H9 (cell line): ENCODE results near the gene CDK16. TPM values are rescaled to one million over a fixed set of nuclear protein-coding genes. Genes with fewer than 3 reads are reported as not detected.

Source experiments
- DNase-seq: peaks from one replicate; pipeline ENCODE4 v3.0.0-alpha.2; 2017
- H2AFZ ChIP-seq: one replicate; pipeline ENCODE4 v1.6.1; 2013; ENCODE audit warnings: mild to moderate bottlenecking, low read length, control low read depth, moderate library complexity
- H2AK5ac ChIP-seq: 2 replicates; pipeline ENCODE4 v1.6.1; 2013; ENCODE audit warnings: low read length, control low read depth, mixed read lengths; ENCODE audit not compliant: insufficient read length
- H2BK120ac ChIP-seq: one replicate; pipeline ENCODE4 v1.6.1; 2013; ENCODE audit warnings: low read depth, mild to moderate bottlenecking, low read length, control low read depth, inconsistent platforms; ENCODE audit not compliant: poor library complexity, severe bottlenecking
- H2BK12ac ChIP-seq: 2 replicates; pipeline ENCODE4 v1.6.1; 2013; ENCODE audit warnings: low read length, control low read depth, mixed read lengths, low read depth; ENCODE audit not compliant: insufficient read length
- H2BK15ac ChIP-seq: 2 replicates; pipeline ENCODE4 v1.6.1; 2013; ENCODE audit warnings: low read depth, low read length, control low read depth
- H2BK20ac ChIP-seq: one replicate; pipeline ENCODE4 v1.6.1; 2013; ENCODE audit warnings: low read depth, mild to moderate bottlenecking, low read length, control low read depth, inconsistent platforms; ENCODE audit not compliant: poor library complexity, severe bottlenecking
- H2BK5ac ChIP-seq: 2 replicates; pipeline ENCODE4 v1.6.1; 2013; ENCODE audit warnings: low read length, control low read depth, mixed read lengths; ENCODE audit not compliant: insufficient read length
- H3K14ac ChIP-seq: 2 replicates; pipeline ENCODE4 v1.6.1; 2013; ENCODE audit warnings: low read length, control low read depth; ENCODE audit not compliant: insufficient read depth
- H3K18ac ChIP-seq: 2 replicates; pipeline ENCODE4 v1.6.1; 2013; ENCODE audit warnings: low read depth, mild to moderate bottlenecking, mixed read lengths, low read length, control low read depth; ENCODE audit not compliant: insufficient read length
- H3K23ac ChIP-seq: 2 replicates; pipeline ENCODE4 v1.6.1; 2013; ENCODE audit warnings: low read length, control low read depth, mixed read lengths, low read depth; ENCODE audit not compliant: insufficient read length
- H3K23me2 ChIP-seq: 2 replicates; pipeline ENCODE4 v1.6.1; 2013; ENCODE audit warnings: low read depth, mild to moderate bottlenecking, mixed read lengths, low read length, control low read depth; ENCODE audit not compliant: insufficient read length, poor library complexity, severe bottlenecking
- H3K27ac ChIP-seq: 2 replicates; pipeline ENCODE4 v1.5.1; 2013; ENCODE audit warnings: low read length, control low read depth, mixed read lengths, low read depth; ENCODE audit not compliant: insufficient read length
- H3K27me3 ChIP-seq: 2 replicates; pipeline ENCODE4 v1.6.1; 2013; ENCODE audit warnings: low read length, control low read depth, inconsistent platforms; ENCODE audit not compliant: insufficient read depth
- H3K4ac ChIP-seq: 2 replicates; pipeline ENCODE4 v1.6.1; 2013; ENCODE audit warnings: low read depth, mild to moderate bottlenecking, control low read depth, inconsistent platforms, low read length, moderate library complexity
- H3K4me1 ChIP-seq: 2 replicates; pipeline ENCODE4 v1.6.1; 2013; ENCODE audit warnings: low read length, control low read depth, inconsistent platforms; ENCODE audit not compliant: insufficient read depth
- H3K4me2 ChIP-seq: 2 replicates; pipeline ENCODE4 v1.6.1; 2013; ENCODE audit warnings: low read length, control low read depth, mixed read lengths; ENCODE audit not compliant: insufficient read length, insufficient read depth
- H3K56ac ChIP-seq: 2 replicates; pipeline ENCODE4 v1.6.1; 2013; ENCODE audit warnings: low read depth, mild to moderate bottlenecking, mixed read lengths, low read length, control low read depth; ENCODE audit not compliant: insufficient read length
- H3K79me1 ChIP-seq: 2 replicates; pipeline ENCODE4 v1.6.1; 2013; ENCODE audit warnings: low read depth, mild to moderate bottlenecking, moderate library complexity, low read length, control low read depth, inconsistent platforms; ENCODE audit not compliant: insufficient read depth, poor library complexity, severe bottlenecking
- H3K79me2 ChIP-seq: 2 replicates; pipeline ENCODE4 v1.6.1; 2013; ENCODE audit warnings: low read length, control low read depth, inconsistent platforms; ENCODE audit not compliant: insufficient read depth
- H3K9ac ChIP-seq: 2 replicates; pipeline ENCODE4 v1.6.1; 2013; ENCODE audit warnings: low read length, control low read depth, mixed read lengths; ENCODE audit not compliant: insufficient read length; ENCODE audit errors: extremely low read depth
- H3K9me3 ChIP-seq: one replicate; pipeline ENCODE4 v1.6.1; 2013; ENCODE audit warnings: low read depth, low read length, inconsistent platforms; ENCODE audit not compliant: control insufficient read depth
- H3T11ph ChIP-seq: one replicate; pipeline ENCODE4 v1.6.1; 2013; ENCODE audit warnings: mild to moderate bottlenecking, low read length, control low read depth, inconsistent platforms
- H4K20me1 ChIP-seq: one replicate; pipeline ENCODE4 v1.6.1; 2013; ENCODE audit not compliant: control insufficient read depth, insufficient read length, insufficient read depth
- H4K5ac ChIP-seq: 2 replicates; pipeline ENCODE4 v1.6.1; 2013; ENCODE audit warnings: low read depth, mild to moderate bottlenecking, mixed read lengths, low read length, control low read depth; ENCODE audit not compliant: insufficient read length
- H4K8ac ChIP-seq: replicated peaks from 2 replicates; pipeline ENCODE4 v1.6.1; 2013; ENCODE audit warnings: low read length, control low read depth, mixed read lengths, low read depth; ENCODE audit not compliant: insufficient read length
- H4K91ac ChIP-seq: 2 replicates; pipeline ENCODE4 v1.6.1; 2013; ENCODE audit warnings: low read depth, mild to moderate bottlenecking, moderate library complexity, mixed read lengths, low read length, control low read depth; ENCODE audit not compliant: insufficient read length
- H3K27ac Mint-ChIP-seq, 3 experiments: 2 replicates in 2 of 3; 3 replicates in 1 of 3; pipeline ENCODE4 v1.8.0; 2020 to 2021; ENCODE audit warnings: mixed read lengths in 3 of 3, mild to moderate bottlenecking in 1 of 3, moderate library complexity in 1 of 3
- H3K27me3 Mint-ChIP-seq: 2 replicates; pipeline ENCODE4 v1.8.0; 2021; ENCODE audit warnings: low read depth, mild to moderate bottlenecking, moderate library complexity, mixed read lengths
- H3K36me3 Mint-ChIP-seq, 3 experiments: 2 replicates in 2 of 3; 3 replicates in 1 of 3; pipeline ENCODE4 v1.8.0; 2020 to 2021; ENCODE audit warnings: low read depth in 3 of 3, mixed read lengths in 3 of 3; ENCODE audit not compliant: insufficient read depth in 1 of 3
- H3K4me1 Mint-ChIP-seq, 2 experiments: 2 replicates each; pipeline ENCODE4 v1.8.0; 2020; ENCODE audit warnings: mixed read lengths in 2 of 2
- H3K4me3 Mint-ChIP-seq, 2 experiments: 2 replicates in 1 of 2; 3 replicates in 1 of 2; pipeline ENCODE4 v1.8.0; 2020 to 2021; ENCODE audit warnings: mild to moderate bottlenecking in 2 of 2, mixed read lengths in 2 of 2, moderate library complexity in 1 of 2
- H3K9me3 Mint-ChIP-seq, 2 experiments: 2 replicates in 1 of 2; 3 replicates in 1 of 2; pipeline ENCODE4 v1.8.0; 2020; ENCODE audit warnings: mild to moderate bottlenecking in 2 of 2, mixed read lengths in 2 of 2, moderate library complexity in 1 of 2
- WGBS: extraction: QIAGEN DNeasy Blood & Tissue Kit; methylation state at CpG from one replicate; pipeline ENCODE4 v1.1.7; 2013; ENCODE audit warnings: missing lambda C conversion rate, low lambda C conversion rate, mixed read lengths; ENCODE audit not compliant: insufficient read length; ENCODE audit errors: extremely low coverage; 5-methylcytosine and 5-hydroxymethylcytosine counted together
- total RNA-seq: library from RNA; stranded (reverse); gene quantifications from 2 replicates; pipeline ENCODE4 v1.2.1, GENCODE V29; 2021
- TF ChIP-seq, protein P1 (sequence below): fragments of 200-600 bp; sonication (generic); conservative IDR thresholded peaks from 3 replicates; pipeline ENCODE4 v1.8.0; 2021; ENCODE audit warnings: antibody characterized with exemption, mild to moderate bottlenecking

The CDK16 gene
- total RNA-seq, 1 experiment from 2014 or later: 226 TPM

DNA sequence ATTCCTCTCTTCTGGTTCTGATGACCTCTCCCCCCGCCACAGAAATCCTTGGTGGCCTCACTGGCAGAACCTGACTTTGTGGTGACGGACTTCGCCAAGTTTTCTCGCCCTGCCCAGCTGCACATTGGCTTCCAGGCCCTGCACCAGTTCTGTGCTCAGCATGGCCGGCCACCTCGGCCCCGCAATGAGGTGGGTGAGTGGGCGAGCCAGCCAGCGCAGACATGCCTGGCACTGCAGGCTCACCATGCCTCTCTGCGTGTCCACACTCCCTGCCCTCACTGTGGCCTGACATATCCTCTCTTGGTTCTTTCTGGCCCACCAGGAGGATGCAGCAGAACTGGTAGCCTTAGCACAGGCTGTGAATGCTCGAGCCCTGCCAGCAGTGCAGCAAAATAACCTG is 16.2 kb upstream of the CDK16 start:
- H2BK12ac ChIP-seq: no peak overlapping the region
- no peak overlapping the region for H3K56ac ChIP-seq
- no peak overlapping the region for H3K18ac ChIP-seq
- no peak overlapping the region for H4K91ac ChIP-seq
- H3K4me1 ChIP-seq: peaks cover 5% of the 10 kb centered on the region; the same call in 1 of the 2 replicates
- peaks cover 7% of the 10 kb centered on the region; the same call in 1 of the 2 replicates for H3K79me2 ChIP-seq
- Mint-ChIP-seq H3K36me3 (peaks cover 93 to 100% (median 99%) of the 10 kb centered on the region in 3 experiments), H3K27me3 (no peaks in the 10 kb centered on the region), H3K9me3 (no peaks in the 10 kb centered on the region; a peak in 1 of 5 replicates), H3K27ac (no peak overlapping the region), H3K4me3 (no peak overlapping the region), H3K4me1 (peaks cover 16% of the 10 kb centered on the region in 2 experiments)
- no peak overlapping the region for H4K5ac ChIP-seq
- no peak overlapping the region for H3K27ac ChIP-seq
- H2BK15ac ChIP-seq: no peak overlapping the region
- H2BK5ac ChIP-seq: no peak overlapping the region
- H3K27me3 ChIP-seq: no peaks in the 10 kb centered on the region
- no peak overlapping the region for H3K4me2 ChIP-seq
- no peaks in the 10 kb centered on the region for H3K23me2 ChIP-seq
- H3K4ac ChIP-seq: no peak overlapping the region
- H3K23ac ChIP-seq: no peak overlapping the region
- no peak overlapping the region for H2AFZ ChIP-seq
- no peak overlapping the region for H3K14ac ChIP-seq
- H2BK120ac ChIP-seq: no peak overlapping the region
- H4K8ac ChIP-seq: no peak overlapping the region
- H3K9ac ChIP-seq: no peak overlapping the region
- TF ChIP-seq, protein P1, sequence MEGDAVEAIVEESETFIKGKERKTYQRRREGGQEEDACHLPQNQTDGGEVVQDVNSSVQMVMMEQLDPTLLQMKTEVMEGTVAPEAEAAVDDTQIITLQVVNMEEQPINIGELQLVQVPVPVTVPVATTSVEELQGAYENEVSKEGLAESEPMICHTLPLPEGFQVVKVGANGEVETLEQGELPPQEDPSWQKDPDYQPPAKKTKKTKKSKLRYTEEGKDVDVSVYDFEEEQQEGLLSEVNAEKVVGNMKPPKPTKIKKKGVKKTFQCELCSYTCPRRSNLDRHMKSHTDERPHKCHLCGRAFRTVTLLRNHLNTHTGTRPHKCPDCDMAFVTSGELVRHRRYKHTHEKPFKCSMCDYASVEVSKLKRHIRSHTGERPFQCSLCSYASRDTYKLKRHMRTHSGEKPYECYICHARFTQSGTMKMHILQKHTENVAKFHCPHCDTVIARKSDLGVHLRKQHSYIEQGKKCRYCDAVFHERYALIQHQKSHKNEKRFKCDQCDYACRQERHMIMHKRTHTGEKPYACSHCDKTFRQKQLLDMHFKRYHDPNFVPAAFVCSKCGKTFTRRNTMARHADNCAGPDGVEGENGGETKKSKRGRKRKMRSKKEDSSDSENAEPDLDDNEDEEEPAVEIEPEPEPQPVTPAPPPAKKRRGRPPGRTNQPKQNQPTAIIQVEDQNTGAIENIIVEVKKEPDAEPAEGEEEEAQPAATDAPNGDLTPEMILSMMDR: no peak
- no peaks in the 10 kb centered on the region for H3K9me3 ChIP-seq
- WGBS: no CpG with 5 or more reads among the region's 11 CpGs
- no peak overlapping the region for H2BK20ac ChIP-seq
- no peak overlapping the region for H3T11ph ChIP-seq
- DNase-seq: no peak
- no peak overlapping the region for H2AK5ac ChIP-seq
- no peaks in the 10 kb centered on the region for H4K20me1 ChIP-seq
- peaks cover 3% of the 10 kb centered on the region for H3K79me1 ChIP-seq
